ENCODE measurements around the gene LUZP2. TPM values are rescaled to one million over a fixed set of nuclear protein-coding genes. Genes with fewer than 3 reads are reported as not detected.

The LUZP2 gene
- total RNA-seq, 1 donor from 2014 or later: not detected

DNA sequence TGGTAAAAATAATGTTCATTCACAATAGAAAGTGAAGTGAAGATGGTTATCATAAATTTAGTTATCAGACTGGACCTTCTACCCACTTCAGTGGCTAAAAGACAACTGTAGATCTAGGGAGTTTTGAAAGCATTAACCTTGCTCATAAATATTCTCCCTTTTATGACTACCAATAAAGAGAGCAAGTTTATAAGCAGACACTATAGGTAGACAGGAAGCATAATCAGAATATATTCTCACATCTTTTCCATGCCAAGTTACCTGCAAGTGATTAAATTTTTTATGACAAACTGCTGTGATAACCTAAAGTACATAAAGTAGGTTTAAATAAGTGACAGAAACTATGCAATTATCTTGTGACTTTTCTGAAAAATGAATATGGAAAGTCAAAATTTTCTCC is 62.5 kb downstream of the LUZP2 start:
- ATAC-seq (no peak), DNase-seq (ENCODE audit: low spot score) (no peak)

GRCh38 chr11:24560324-24560723 is 63.5 kb downstream of the LUZP2 start:
- ATAC-seq (no peak), DNase-seq (ENCODE audit: low spot score) (no peak)

DNA sequence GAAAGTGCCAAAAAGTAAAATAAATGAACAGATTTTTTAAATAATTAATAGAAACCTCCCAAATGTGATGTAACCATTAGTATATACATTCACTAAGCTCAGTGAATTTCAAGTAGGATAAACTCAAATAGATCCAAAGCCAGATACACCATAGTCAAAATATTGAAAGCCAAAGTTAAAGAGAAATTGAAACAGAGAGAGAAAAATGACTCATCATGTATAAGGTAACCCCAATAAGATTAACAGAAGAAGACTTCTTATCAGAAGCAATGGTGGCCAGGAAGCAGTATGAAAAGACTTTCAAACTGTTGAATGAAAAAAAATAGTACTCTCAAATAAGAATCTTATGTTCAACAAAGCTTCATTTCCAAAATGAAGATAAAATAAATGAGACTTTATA is 70.5 kb downstream of the LUZP2 start:
- DNase-seq (ENCODE audit: low spot score) (no peak), ATAC-seq (no peak)

- ATAC-seq (no peak), DNase-seq (ENCODE audit: low spot score) (no peak)
These were observed 75.5 kb downstream of the LUZP2 start for GRCh38 chr11:24572376-24572775.

DNA sequence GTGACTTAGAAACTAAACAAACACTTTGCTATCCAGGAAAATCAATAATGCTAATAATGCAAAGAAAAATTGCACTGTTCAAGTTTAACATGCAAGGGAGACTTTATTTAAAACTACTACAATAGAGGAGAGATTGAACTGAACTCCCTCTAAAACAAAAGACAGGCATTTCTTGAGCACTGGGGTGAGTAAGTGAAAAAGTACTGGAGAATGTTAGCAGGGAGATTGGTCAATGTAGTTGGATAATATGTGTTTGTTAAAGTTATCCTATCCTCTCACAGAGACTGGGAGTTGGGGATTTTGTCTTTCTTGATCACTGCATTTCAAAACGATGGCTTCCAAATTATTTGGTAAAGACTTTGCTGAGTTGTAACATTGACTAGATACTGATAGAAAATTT is 77.6 kb downstream of the LUZP2 start:
- no peak for DNase-seq (ENCODE audit: low spot score)
- ATAC-seq: no peak

GRCh38 chr11:24575392-24575791 is 78.5 kb downstream of the LUZP2 start:
- ATAC-seq: no peak
- DNase-seq (ENCODE audit: low spot score): no peak

DNA sequence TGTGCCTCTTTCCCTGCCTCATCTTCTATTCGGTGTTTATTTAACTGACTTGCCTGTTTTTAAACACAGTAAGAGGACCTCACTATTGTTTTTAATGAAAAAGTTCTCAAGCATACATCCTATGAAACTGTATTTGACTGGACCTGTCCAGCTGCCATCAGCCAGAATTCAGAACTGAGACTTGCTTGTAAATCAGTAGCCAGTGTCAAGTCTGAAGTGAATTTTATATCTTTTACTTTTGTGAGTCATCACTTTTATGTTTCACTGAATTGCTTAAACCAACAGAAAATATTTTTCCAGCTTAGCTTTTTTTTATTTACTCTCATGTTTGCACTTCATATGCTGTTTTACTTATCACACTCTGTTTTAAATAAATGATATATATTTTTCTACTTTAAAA is 88.3 kb downstream of the LUZP2 start:
- DNase-seq (ENCODE audit: low spot score): no peak
- no peak for ATAC-seq

GRCh38 chr11:24587635-24588034 is 90.8 kb downstream of the LUZP2 start:
- ATAC-seq (no peak), DNase-seq (ENCODE audit: low spot score) (no peak)

DNA sequence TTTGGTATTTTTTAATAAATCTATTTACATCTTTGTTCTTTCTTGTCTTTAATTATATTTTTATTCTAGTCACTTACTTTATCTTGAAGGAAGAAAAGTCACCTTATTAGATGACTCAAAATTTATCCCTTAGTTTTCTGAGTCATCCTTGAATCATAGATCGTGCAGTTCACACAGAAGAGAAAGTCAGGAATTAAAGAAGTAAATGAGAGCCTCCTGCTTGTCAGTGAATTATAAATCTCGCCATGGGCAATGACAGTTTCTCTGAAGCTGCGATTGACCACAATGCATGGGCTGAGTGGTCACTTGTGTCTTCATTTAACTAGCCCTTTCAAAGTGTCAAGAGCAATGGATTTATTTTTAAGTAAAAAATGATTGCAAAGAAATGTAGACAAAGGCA is 91.2 kb downstream of the LUZP2 start:
- DNase-seq (ENCODE audit: low spot score) (no peak), ATAC-seq (no peak)

- ATAC-seq: no peak
- no peak for DNase-seq (ENCODE audit: low spot score)
These were observed 92.2 kb downstream of the LUZP2 start for GRCh38 chr11:24589064-24589463.

GRCh38 chr11:24591283-24591682 is 94.4 kb downstream of the LUZP2 start:
- no peak for ATAC-seq
- DNase-seq (ENCODE audit: low spot score): no peak

GRCh38 chr11:24592360-24592759 is 95.5 kb downstream of the LUZP2 start:
- ATAC-seq: no peak
- no peak for DNase-seq (ENCODE audit: low spot score)

- ATAC-seq: no peak
- DNase-seq (ENCODE audit: low spot score): no peak
These were observed 96.5 kb downstream of the LUZP2 start for GRCh38 chr11:24593332-24593731.

DNA sequence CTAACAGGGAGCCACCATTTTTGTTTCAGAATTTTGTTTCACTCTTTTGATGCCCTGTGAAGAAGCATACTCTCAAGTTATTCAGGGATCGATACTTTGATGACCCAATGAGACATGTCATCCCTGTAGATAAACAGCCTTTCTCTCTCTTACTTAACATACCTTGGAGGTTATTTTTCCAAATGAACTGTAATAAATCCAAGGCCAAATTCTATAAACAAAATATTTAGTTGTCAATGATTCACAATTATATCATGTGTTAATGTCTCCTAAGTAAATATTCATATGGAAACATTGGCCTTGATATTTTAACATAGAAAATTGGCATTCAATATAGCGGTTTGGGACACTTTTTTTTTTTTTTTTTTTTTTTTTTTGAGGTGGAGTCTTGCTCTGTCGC is 97.5 kb downstream of the LUZP2 start:
- ATAC-seq (no peak), DNase-seq (ENCODE audit: low spot score) (no peak)

DNA sequence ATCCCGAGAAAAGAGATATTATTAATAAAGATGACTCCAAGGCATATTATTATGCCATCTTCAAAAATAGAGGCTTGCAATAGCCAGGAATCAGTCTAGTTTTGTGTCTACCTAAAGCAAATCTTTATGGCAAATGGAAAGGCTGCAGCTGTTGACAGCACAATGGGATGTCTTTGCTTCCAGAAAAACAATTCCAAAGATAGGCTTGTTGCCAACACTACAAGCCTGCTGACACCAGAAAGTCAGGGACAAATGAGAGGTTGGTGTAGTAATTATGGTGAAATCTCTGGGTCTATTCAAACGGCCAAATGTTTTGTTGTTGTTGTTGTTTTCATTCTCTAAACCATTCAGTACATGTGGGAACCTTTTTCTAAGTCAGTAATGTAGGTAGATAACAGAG is 101.8 kb downstream of the LUZP2 start:
- ATAC-seq (no peak), DNase-seq (ENCODE audit: low spot score) (no peak)

GRCh38 chr11:24609192-24610119 is 112.6 kb downstream of the LUZP2 start:
- no peak for ATAC-seq

GRCh38 chr11:24615451-24616160 is 118.8 kb downstream of the LUZP2 start:
- no peak for DNase-seq (ENCODE audit: low spot score)
- no peak for ATAC-seq

More at GRCh38 chr11:24609192-24610119, 112.6 kb downstream of the LUZP2 start:
- no peak for DNase-seq (ENCODE audit: low spot score)

GRCh38 chr11:24617856-24618255 is 121.0 kb downstream of the LUZP2 start:
- DNase-seq (ENCODE audit: low spot score): no peak
- no peak for ATAC-seq

- no peak for DNase-seq (ENCODE audit: low spot score)
- ATAC-seq: no peak
These were observed 123.0 kb downstream of the LUZP2 start for GRCh38 chr11:24619900-24620299.

DNA sequence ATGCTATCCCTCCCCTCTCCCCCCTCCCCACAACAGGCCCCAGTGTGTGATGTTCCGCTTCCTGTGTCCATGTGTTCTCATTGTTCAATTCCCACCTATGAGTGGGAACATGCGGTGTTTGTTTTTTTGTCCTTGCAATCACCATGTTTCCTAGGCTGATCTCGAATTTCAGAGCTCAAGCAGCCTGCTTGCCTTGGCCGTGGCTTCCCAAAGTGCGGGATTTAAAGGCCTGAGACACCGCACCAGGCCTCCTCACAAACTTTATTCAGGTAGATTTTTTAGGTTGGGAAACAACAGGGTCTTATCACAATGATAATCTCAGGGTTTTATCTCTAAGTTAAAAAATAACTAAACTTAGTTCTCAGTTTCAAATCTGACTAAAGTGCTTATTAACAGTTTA is 125.4 kb downstream of the LUZP2 start:
- no peak for ATAC-seq
- DNase-seq (ENCODE audit: low spot score): no peak

DNA sequence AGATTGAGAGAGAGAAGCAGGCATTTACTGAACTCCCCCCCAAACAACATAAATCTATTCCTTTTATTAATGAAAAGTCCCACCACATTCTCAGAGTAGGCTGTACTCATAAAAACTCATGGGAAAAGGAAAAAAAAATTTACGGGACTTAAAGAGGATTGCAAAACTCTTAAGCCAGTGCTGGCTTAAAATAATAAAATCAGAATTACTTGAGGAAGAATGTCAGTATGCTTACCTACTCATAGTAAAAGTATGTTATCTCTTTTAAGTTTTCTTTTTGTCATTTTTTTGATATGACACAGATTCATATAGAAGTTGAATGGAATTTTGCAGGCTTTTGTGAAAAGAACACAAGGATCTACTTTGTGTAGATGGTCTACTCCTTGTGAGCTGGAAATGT is 126.3 kb downstream of the LUZP2 start:
- ATAC-seq (no peak), DNase-seq (ENCODE audit: low spot score) (no peak)

DNA sequence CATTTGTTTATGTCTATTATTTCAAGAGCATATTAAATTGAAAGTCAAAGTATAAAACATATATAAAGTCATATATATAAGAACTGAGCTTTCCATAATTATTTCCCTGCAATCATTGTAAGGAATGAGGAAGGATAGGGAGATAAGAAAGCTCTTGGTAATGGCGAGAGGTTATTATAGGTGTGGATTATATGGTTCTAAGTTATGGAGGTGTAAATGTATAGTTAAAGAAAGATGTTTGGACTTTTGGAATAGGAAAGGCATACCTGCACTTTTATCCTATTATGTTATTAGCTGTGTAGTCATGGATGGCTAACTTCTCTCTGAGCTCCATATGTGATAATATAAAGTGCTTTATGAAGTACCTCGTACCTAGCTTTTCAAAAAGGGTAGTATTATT is 127.6 kb downstream of the LUZP2 start:
- ATAC-seq (no peak), DNase-seq (ENCODE audit: low spot score) (no peak)
